ENCODE results near the gene ELMO3. TPM values are rescaled to one million over a fixed set of nuclear protein-coding genes. Genes with fewer than 3 reads are reported as not detected.

The ELMO3 gene
- total RNA-seq, 4 donors from 2014 or later, result 0.09 to 0.55 (median 0.29) TPM

MicroRNAs encoded within 50 kb of the gene (microRNA counts, 767-probe panel; counts per million panel counts)
- 356 to 448 counts per million in 2 donors for microRNA hsa-miR-328

Small RNA genes lying within 50 kb of the gene (microRNA-seq; reads per million reads assigned to microRNA genes)
- 237 to 292 reads per million in 2 donors for gene MIR328 (ENCODE audit: borderline replicate concordance in 2 of 2)

Other genes with a start within 250 kb of the ELMO3 start
- 10 to 100 TPM; 10.3 to 30.3 (median 12.9) TPM for gene CES3, start 237.9 kb upstream of the ELMO3 start, total RNA-seq
- gene CES4A, start 210.5 kb upstream of the ELMO3 start, total RNA-seq, result 10 to 100 TPM; 12.0 to 82.7 (median 17.4) TPM
- gene CBFB, start 170.0 kb upstream of the ELMO3 start, total RNA-seq, result 100 to 1,000 TPM in 2 of 4 donors, 10 to 100 TPM in 2; 38.9 to 105 (median 96.5) TPM
- 10 to 100 TPM; 23.3 to 63.4 (median 48.9) TPM for gene PHAF1, start 89.2 kb upstream of the ELMO3 start, total RNA-seq
- gene B3GNT9, start 48.1 kb upstream of the ELMO3 start, total RNA-seq, result 1 to 10 TPM; 1.5 to 3.1 (median 2.6) TPM
- 10 to 100 TPM in 2 of 4 donors, 1 to 10 TPM in 2; 8.8 to 15.3 (median 10.1) TPM for gene TRADD, start 39.2 kb upstream of the ELMO3 start, total RNA-seq
- gene FBXL8, start 39.2 kb upstream of the ELMO3 start, total RNA-seq, result 10 to 100 TPM in 3 of 4 donors, 1 to 10 TPM in 1; 7.0 to 16.3 (median 14.3) TPM
- gene HSF4, start 34.4 kb upstream of the ELMO3 start, total RNA-seq, result 100 to 1,000 TPM in 1 of 4 donors, 10 to 100 TPM in 2, 1 to 10 TPM in 1; 9.0 to 111 (median 29.7) TPM
- 100 to 1,000 TPM in 3 of 4 donors, 10 to 100 TPM in 1; 77.5 to 231 (median 173) TPM for gene NOL3, start 28.6 kb upstream of the ELMO3 start, total RNA-seq
- 1 to 10 TPM; 2.5 to 7.7 (median 4.5) TPM for gene MATCAP1, start 15.2 kb upstream of the ELMO3 start, total RNA-seq
- 1 to 10 TPM in 1 of 4 donors, under 1 TPM in 3; 0.20 to 2.3 (median 0.88) TPM for gene EXOC3L1, start 9.0 kb upstream of the ELMO3 start, total RNA-seq
- gene E2F4, start 7.0 kb upstream of the ELMO3 start, total RNA-seq, result 100 to 1,000 TPM in 1 of 4 donors, 10 to 100 TPM in 3; 67.8 to 114 (median 96.5) TPM
- gene TMEM208, start 28.0 kb downstream of the ELMO3 start, total RNA-seq, result 10 to 100 TPM; 14.7 to 35.8 (median 29.2) TPM
- 10 to 100 TPM; 26.3 to 65.3 (median 52.4) TPM for gene FHOD1, start 48.4 kb downstream of the ELMO3 start, total RNA-seq
- 1 to 10 TPM in 3 of 4 donors, under 1 TPM in 1; 0.61 to 2.0 (median 1.2) TPM for gene SLC9A5, start 49.8 kb downstream of the ELMO3 start, total RNA-seq
- gene PLEKHG4, start 80.4 kb downstream of the ELMO3 start, total RNA-seq, result 10 to 100 TPM in 1 of 4 donors, 1 to 10 TPM in 3; 1.1 to 16.5 (median 2.6) TPM
- gene KCTD19, start 127.6 kb downstream of the ELMO3 start, total RNA-seq, result not detected
- gene LRRC36, start 127.7 kb downstream of the ELMO3 start, total RNA-seq, result not detected
- 10 to 100 TPM in 2 of 4 donors, 1 to 10 TPM in 2; 2.2 to 31.9 (median 7.1) TPM for gene TPPP3, start 194.4 kb downstream of the ELMO3 start, total RNA-seq
- gene ZDHHC1, start 217.3 kb downstream of the ELMO3 start, total RNA-seq, result 10 to 100 TPM in 1 of 4 donors, 1 to 10 TPM in 3; 4.4 to 11.0 (median 8.9) TPM
- gene HSD11B2, start 232.0 kb downstream of the ELMO3 start, total RNA-seq, result 1 to 10 TPM in 2 of 4 donors, not detected in 2; 2.3 to 4.1 TPM